Karpas-422 (cell line): ENCODE results near the gene TMPRSS13. TPM values are rescaled to one million over a fixed set of nuclear protein-coding genes. Genes with fewer than 3 reads are reported as not detected.

Experiments used
- DNase-seq: peaks from one replicate; pipeline ENCODE4 v3.0.0-alpha.2; 2015
- H2AFZ ChIP-seq: fragments of 200-600 bp; sonication (generic); 2 replicates; pipeline ENCODE4 v1.6.1; 2014; ENCODE audit warnings: antibody characterized with exemption, low read length, mixed read lengths
- H3K27ac ChIP-seq: fragments of 200-600 bp; sonication (generic); 2 replicates; pipeline ENCODE4 v1.5.1; 2014; ENCODE audit warnings: mild to moderate bottlenecking, low read length, moderate library complexity
- H3K27me3 ChIP-seq: fragments of 200-600 bp; sonication (generic); 2 replicates; pipeline ENCODE4 v1.6.1; 2014; ENCODE audit warnings: low read length, mixed read lengths
- H3K36me3 ChIP-seq: fragments of 200-600 bp; sonication (generic); 2 replicates; pipeline ENCODE4 v1.6.1; 2014; ENCODE audit warnings: low read length, mixed read lengths; ENCODE audit not compliant: insufficient read depth
- H3K4me1 ChIP-seq: fragments of 200-600 bp; sonication (generic); 2 replicates; pipeline ENCODE4 v1.6.1; 2014; ENCODE audit warnings: mild to moderate bottlenecking, low read length, mixed read lengths
- H3K4me2 ChIP-seq: fragments of 200-600 bp; sonication (generic); 2 replicates; pipeline ENCODE4 v1.6.1; 2014; ENCODE audit warnings: low read length, low read depth, mild to moderate bottlenecking; ENCODE audit not compliant: poor library complexity, severe bottlenecking
- H3K4me3 ChIP-seq: fragments of 200-600 bp; sonication (generic); 2 replicates; pipeline ENCODE4 v1.5.1; 2014; ENCODE audit warnings: mild to moderate bottlenecking, antibody characterized with exemption, low read length, mixed read lengths
- H3K79me2 ChIP-seq: fragments of 200-600 bp; sonication (generic); 2 replicates; pipeline ENCODE4 v1.6.1; 2014; ENCODE audit warnings: mild to moderate bottlenecking, low read length, mixed read lengths
- H3K9ac ChIP-seq: fragments of 200-600 bp; sonication (generic); 2 replicates; pipeline ENCODE4 v1.6.0; 2014; ENCODE audit warnings: low read length
- H3K9me2 ChIP-seq: fragments of 200-600 bp; sonication (generic), shearing (Covaris generic); replicated peaks from 2 replicates; pipeline ENCODE4 v1.6.0; 2014; ENCODE audit warnings: mild to moderate bottlenecking, low read length, moderate library complexity; ENCODE audit not compliant: insufficient read depth
- H3K9me3 ChIP-seq: fragments of 300-700, 200-600 bp; sonication (generic); 2 replicates; pipeline ENCODE4 v1.6.1; 2014; ENCODE audit warnings: low read length, mixed read lengths
- H4K20me1 ChIP-seq: fragments of 200-600 bp; sonication (generic); 2 replicates; pipeline ENCODE4 v1.6.1; 2014; ENCODE audit warnings: mild to moderate bottlenecking, antibody characterized with exemption, low read length, low read depth; ENCODE audit not compliant: insufficient read depth
- total RNA-seq: library from RNA; depleted of rRNA; stranded (reverse); fragments of >200 nt; shearing (Covaris generic); gene quantifications from 2 replicates; pipeline ENCODE4 v1.2.3, GENCODE V29; 2014; ENCODE audit warnings: low replicate concordance

The TMPRSS13 gene
- total RNA-seq, 1 experiment from 2014 or later = 1.1 TPM

GRCh38 chr11:117915672-117916235 lies 13.4 kb downstream of the TMPRSS13 start:
- H3K27me3 ChIP-seq = no peaks in the 10 kb centered on the region
- no peaks in the 10 kb centered on the region for H4K20me1 ChIP-seq
- H3K9me3 ChIP-seq = no peaks in the 10 kb centered on the region
- no peaks in the 10 kb centered on the region for H3K9me2 ChIP-seq
- H3K27ac ChIP-seq = no peak overlapping the region
- H3K4me3 ChIP-seq = no peak overlapping the region
- DNase-seq = no peak
- H3K79me2 ChIP-seq = no peaks in the 10 kb centered on the region
- H3K4me2 ChIP-seq = no peak overlapping the region
- H3K9ac ChIP-seq = no peak overlapping the region
- H2AFZ ChIP-seq = no peak overlapping the region
- H3K36me3 ChIP-seq = no peaks in the 10 kb centered on the region
- H3K4me1 ChIP-seq = no peaks in the 10 kb centered on the region

GRCh38 chr11:117914991-117915618 lies 14.1 kb downstream of the TMPRSS13 start:
- no peaks in the 10 kb centered on the region for H3K9me2 ChIP-seq

DNA sequence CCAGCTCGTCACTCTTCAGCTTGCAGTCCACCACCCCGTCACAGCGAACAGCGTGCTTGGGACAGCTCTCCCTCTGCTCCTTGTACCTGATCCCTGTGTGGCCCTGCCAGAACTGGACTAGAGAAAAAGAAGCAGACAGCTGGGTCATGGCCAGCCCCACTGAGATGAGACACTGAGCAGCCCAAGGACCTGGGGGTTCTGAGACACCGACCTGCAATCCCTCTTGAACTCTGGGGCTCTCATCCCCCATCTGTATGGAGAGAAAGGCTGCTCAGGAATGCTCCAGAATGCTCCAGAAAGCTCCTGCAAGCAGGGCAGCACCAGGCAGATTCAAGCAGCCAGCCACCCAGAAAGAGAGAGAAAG lies 14.8 kb downstream of the TMPRSS13 start:
- Histone ChIP-seq H3K36me3 (no peaks in the 10 kb centered on the region), H2AFZ (no peak overlapping the region), H3K27ac (no peak overlapping the region), H3K4me2 (no peak overlapping the region), H3K79me2 (no peaks in the 10 kb centered on the region), H3K4me1 (no peaks in the 10 kb centered on the region), H3K9ac (no peak overlapping the region), H3K9me3 (no peaks in the 10 kb centered on the region), H4K20me1 (no peaks in the 10 kb centered on the region), H3K9me2 (no peaks in the 10 kb centered on the region), H3K4me3 (no peak overlapping the region), H3K27me3 (no peaks in the 10 kb centered on the region)
- DNase-seq = no peak

More at GRCh38 chr11:117914991-117915618, 14.1 kb downstream of the TMPRSS13 start:
- DNase-seq = no peak
- H3K4me1 ChIP-seq = no peaks in the 10 kb centered on the region
- no peaks in the 10 kb centered on the region for H3K79me2 ChIP-seq
- H3K9ac ChIP-seq = no peak overlapping the region
- no peak overlapping the region for H2AFZ ChIP-seq
- no peak overlapping the region for H3K27ac ChIP-seq
- H4K20me1 ChIP-seq = no peaks in the 10 kb centered on the region
- no peaks in the 10 kb centered on the region for H3K27me3 ChIP-seq
- H3K9me3 ChIP-seq = no peaks in the 10 kb centered on the region
- no peak overlapping the region for H3K4me2 ChIP-seq
- H3K4me3 ChIP-seq = no peak overlapping the region
- H3K36me3 ChIP-seq = no peaks in the 10 kb centered on the region

DNA sequence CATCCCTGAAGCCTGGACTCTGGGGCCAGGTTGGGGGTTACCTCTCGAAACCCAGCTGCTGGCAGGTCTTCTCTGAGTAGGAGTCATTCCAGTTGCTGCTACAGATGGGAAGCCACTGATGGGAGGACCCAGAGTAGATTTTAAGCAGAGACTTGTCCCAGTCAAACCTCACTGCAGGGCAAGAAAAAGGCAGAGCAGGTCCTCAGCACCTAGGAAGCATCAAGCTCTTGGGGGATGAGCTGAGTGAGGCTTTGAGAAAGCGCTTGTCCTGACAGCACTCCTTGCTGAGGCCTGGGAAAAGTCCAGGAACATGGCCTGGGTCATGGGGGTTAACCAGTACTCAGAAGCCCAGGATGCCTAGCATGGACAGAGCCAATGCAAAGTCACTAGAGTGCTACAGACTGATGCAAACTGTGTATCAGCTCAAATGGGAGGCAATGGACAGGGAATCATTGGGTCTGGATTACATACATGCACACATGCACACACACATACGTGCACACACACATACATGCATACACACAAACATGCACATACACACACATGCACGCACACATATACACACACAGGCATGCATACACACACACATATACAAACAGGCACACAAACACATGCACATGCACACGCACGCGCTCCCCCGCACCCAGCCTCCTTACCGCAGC lies 15.3 kb downstream of the TMPRSS13 start:
- H3K4me1 ChIP-seq = no peaks in the 10 kb centered on the region
- no peaks in the 10 kb centered on the region for H3K36me3 ChIP-seq
- H3K9ac ChIP-seq = no peak overlapping the region
- no peak overlapping the region for H3K27ac ChIP-seq
- no peaks in the 10 kb centered on the region for H4K20me1 ChIP-seq
- no peak overlapping the region for H3K4me2 ChIP-seq
- no peak for DNase-seq
- no peaks in the 10 kb centered on the region for H3K27me3 ChIP-seq
- no peak overlapping the region for H3K4me3 ChIP-seq
- H3K9me3 ChIP-seq = no peaks in the 10 kb centered on the region
- H2AFZ ChIP-seq = no peak overlapping the region
- H3K9me2 ChIP-seq = no peaks in the 10 kb centered on the region
- no peaks in the 10 kb centered on the region for H3K79me2 ChIP-seq

GRCh38 chr11:117912497-117912896 lies 16.7 kb downstream of the TMPRSS13 start:
- DNase-seq = no peak

DNA sequence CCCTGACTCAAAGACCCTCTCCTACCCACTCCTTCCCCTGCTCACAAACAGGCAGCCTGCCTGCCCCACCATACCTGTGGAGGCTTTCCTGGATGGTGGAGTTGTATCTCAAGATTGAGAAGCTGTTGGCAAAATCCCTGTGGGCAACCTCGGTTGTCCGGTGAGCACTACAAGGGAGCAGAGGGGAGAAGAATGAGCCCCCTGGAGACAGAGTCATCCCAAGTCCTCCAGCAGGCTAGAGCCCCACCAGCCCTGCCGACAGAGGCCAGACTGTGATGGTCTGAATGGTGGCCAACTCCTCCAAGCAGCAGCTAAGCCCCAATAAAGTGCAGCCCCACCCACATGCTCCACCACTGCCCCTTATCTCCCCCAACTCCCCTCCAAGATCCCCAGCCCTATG lies 17.5 kb downstream of the TMPRSS13 start:
- no peak for DNase-seq

More at GRCh38 chr11:117912497-117912896, 16.7 kb downstream of the TMPRSS13 start:
- no peak overlapping the region for H3K9ac ChIP-seq
- H3K4me1 ChIP-seq = peaks cover 6% of the 10 kb centered on the region
- no peak overlapping the region for H2AFZ ChIP-seq
- no peaks in the 10 kb centered on the region for H3K9me3 ChIP-seq
- H3K4me3 ChIP-seq = no peak overlapping the region
- H3K27ac ChIP-seq = no peak overlapping the region
- no peaks in the 10 kb centered on the region for H3K36me3 ChIP-seq
- H4K20me1 ChIP-seq = no peaks in the 10 kb centered on the region
- no peak overlapping the region for H3K4me2 ChIP-seq
- H3K27me3 ChIP-seq = no peaks in the 10 kb centered on the region
- H3K9me2 ChIP-seq = no peaks in the 10 kb centered on the region
- H3K79me2 ChIP-seq = no peaks in the 10 kb centered on the region

DNA sequence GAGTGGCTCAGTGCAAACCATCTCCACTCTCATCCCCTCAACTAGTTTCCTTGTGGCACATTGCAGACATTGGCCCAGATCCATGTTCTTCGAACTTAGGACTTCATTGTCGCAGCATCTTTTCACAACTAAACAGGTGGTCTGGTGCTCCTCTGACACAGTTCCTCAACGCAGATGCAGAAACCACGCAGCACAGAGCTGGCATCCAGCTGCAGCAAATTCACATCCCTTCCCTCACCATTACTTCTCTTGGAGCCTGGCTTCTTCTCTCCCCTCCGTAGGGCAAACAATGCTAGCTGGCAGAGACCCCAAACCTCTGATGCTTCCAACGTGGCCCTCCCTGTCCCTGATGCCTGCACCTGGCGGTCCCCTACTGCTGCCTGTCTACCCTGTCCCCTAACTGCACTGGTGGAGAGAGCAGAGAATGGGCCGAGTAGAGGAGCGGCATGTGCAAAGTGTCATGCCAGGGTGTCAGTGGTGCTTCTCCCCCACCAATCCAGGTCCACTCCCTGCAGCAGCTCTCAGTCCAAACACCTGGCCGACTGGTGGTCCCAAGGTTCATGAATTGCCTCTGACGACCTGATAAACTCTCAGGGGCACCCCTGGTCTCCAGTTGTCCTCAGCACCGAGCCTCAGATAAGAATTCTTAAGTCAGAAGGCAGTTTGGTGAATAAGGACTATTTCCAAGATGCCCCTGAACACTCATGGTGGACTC lies 18.1 kb downstream of the TMPRSS13 start:
- Histone ChIP-seq H3K36me3 (no peaks in the 10 kb centered on the region), H3K9me3 (no peaks in the 10 kb centered on the region), H4K20me1 (no peaks in the 10 kb centered on the region), H3K9ac (no peak overlapping the region), H3K4me1 (peaks cover 11% of the 10 kb centered on the region), H3K9me2 (no peaks in the 10 kb centered on the region), H3K4me2 (no peak overlapping the region), H3K79me2 (no peaks in the 10 kb centered on the region), H3K4me3 (no peak overlapping the region), H3K27ac (no peak overlapping the region), H3K27me3 (no peaks in the 10 kb centered on the region), H2AFZ (no peak overlapping the region)
- DNase-seq = no peak

More for the DNA sequence above, 17.5 kb downstream of the TMPRSS13 start:
- no peaks in the 10 kb centered on the region for H3K9me2 ChIP-seq
- no peaks in the 10 kb centered on the region for H3K36me3 ChIP-seq
- H4K20me1 ChIP-seq = no peaks in the 10 kb centered on the region
- no peaks in the 10 kb centered on the region for H3K9me3 ChIP-seq
- no peak overlapping the region for H3K4me3 ChIP-seq
- H3K4me1 ChIP-seq = peaks cover 11% of the 10 kb centered on the region
- H2AFZ ChIP-seq = no peak overlapping the region
- H3K4me2 ChIP-seq = no peak overlapping the region
- no peaks in the 10 kb centered on the region for H3K27me3 ChIP-seq
- H3K27ac ChIP-seq = no peak overlapping the region
- H3K79me2 ChIP-seq = no peaks in the 10 kb centered on the region
- no peak overlapping the region for H3K9ac ChIP-seq

- Histone ChIP-seq H3K27ac (no peak overlapping the region), H3K9me2 (no peaks in the 10 kb centered on the region), H3K9me3 (no peaks in the 10 kb centered on the region), H3K4me1 (peaks cover 11% of the 10 kb centered on the region), H3K4me3 (no peak overlapping the region), H2AFZ (no peak overlapping the region), H3K9ac (no peak overlapping the region), H4K20me1 (no peaks in the 10 kb centered on the region), H3K27me3 (no peaks in the 10 kb centered on the region), H3K79me2 (no peaks in the 10 kb centered on the region), H3K36me3 (no peaks in the 10 kb centered on the region), H3K4me2 (no peak overlapping the region)
- DNase-seq = no peak
Observed at GRCh38 chr11:117910525-117910924, 18.7 kb downstream of the TMPRSS13 start.
